Amygdala (tissue), 56 donors: Measurements from ENCODE around the gene MME.
"Not testable (repeated sequence)": the region's sequence is repeated elsewhere in the genome, so short reads cannot be mapped to it uniquely, and the experiment has no call there.

Experiments used
- DNase-seq, 56 donors: peaks; one replicate each; lab custom pipeline; 2025; lab: John Stamatoyannopoulos, UW

The MME gene

GRCh38 chr3:155134311-155134710 lies 54.2 kb downstream of the MME start:
- DNase-seq = not testable (repeated sequence)

GRCh38 chr3:155135003-155135402 lies 54.9 kb downstream of the MME start:
- no peak for DNase-seq

- DNase-seq = no peak
These were observed 58.6 kb downstream of the MME start for GRCh38 chr3:155138677-155139076.

- DNase-seq = no peak
These were observed 67.5 kb downstream of the MME start for GRCh38 chr3:155147588-155147987.

- no peak for DNase-seq
These were observed 69.4 kb downstream of the MME start for GRCh38 chr3:155149494-155149893.

GRCh38 chr3:155153242-155154186 lies 73.4 kb downstream of the MME start:
- DNase-seq = no peak

GRCh38 chr3:155154255-155154654 lies 74.1 kb downstream of the MME start:
- DNase-seq = no peak

GRCh38 chr3:155158346-155159037 lies 78.4 kb downstream of the MME start:
- DNase-seq = no peak

GRCh38 chr3:155159301-155159700 lies 79.2 kb downstream of the MME start:
- DNase-seq = no peak

GRCh38 chr3:155161640-155162292 lies 81.6 kb downstream of the MME start:
- DNase-seq = no peak

GRCh38 chr3:155164306-155164705 lies 84.2 kb downstream of the MME start:
- DNase-seq = no peak

- no peak for DNase-seq
These were observed 86.3 kb downstream of the MME start for GRCh38 chr3:155166441-155166840.

GRCh38 chr3:155169197-155169596 lies 89.1 kb downstream of the MME start:
- no peak for DNase-seq

- DNase-seq = no peak
These were observed 93.7 kb downstream of the MME start for GRCh38 chr3:155173771-155174170.

- DNase-seq = no peak
These were observed 98.8 kb downstream of the MME start for GRCh38 chr3:155178810-155179436.

- no peak for DNase-seq
These were observed 99.3 kb downstream of the MME start for GRCh38 chr3:155179437-155179827.

- no peak for DNase-seq
These were observed 100.0 kb downstream of the MME start for GRCh38 chr3:155179966-155180757.

GRCh38 chr3:155182467-155182866 lies 102.3 kb downstream of the MME start:
- DNase-seq = no peak

- DNase-seq = no peak
These were observed 103.9 kb downstream of the MME start for GRCh38 chr3:155184011-155184410.

GRCh38 chr3:155185631-155186071 lies 105.5 kb downstream of the MME start:
- DNase-seq = no peak
